HG02588 (cell line): ENCODE measurements around the gene ELAVL4.

Experiments used
- ATAC-seq: cut with Tn5 transposase; IDR thresholded peaks from one replicate; pipeline ENCODE4 v1.9.1; 2021; ENCODE audit warnings: mild to moderate bottlenecking, moderate library complexity; ENCODE audit not compliant: unreplicated experiment

Gene ELAVL4

DNA sequence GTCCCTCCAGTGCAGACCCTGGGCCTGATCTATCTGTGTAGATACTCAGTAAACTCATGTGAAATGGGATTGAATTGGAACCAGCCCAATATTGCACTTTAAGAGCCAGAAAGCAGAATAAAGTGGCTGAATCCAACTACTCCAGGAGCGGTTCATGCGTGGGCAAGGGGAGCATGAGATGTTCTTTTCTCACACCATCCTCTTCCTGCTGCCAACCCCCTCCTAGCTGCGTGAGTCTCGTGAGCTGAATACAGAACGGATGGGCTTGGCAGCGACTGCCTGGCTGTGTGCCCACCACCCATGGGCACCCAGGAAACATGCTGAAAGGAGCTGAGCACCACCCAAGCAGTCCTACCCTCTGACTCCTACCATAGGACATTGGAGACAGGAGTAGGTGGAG is 128.3 kb downstream of the ELAVL4 start:
- no peak for ATAC-seq

DNA sequence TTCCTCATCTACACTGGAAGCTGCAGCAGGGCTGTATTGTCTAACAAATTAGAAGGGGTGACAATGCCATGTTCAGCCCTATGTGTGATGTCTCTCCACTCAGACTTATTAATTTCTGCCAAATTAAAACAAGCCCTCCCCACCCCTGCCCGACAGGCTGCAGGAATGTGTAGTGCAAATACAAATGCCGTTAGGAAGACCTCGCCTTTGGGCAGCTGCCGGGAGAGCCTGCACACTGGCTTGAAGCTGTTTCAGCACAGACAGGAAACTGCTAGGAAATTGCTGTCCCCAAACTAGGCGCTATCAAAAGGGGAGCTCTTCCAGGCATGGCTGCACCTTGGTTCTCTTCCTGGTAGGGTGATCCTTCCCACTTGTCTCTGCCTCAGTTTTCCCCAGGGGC is 135.2 kb downstream of the ELAVL4 start:
- no peak for ATAC-seq

DNA sequence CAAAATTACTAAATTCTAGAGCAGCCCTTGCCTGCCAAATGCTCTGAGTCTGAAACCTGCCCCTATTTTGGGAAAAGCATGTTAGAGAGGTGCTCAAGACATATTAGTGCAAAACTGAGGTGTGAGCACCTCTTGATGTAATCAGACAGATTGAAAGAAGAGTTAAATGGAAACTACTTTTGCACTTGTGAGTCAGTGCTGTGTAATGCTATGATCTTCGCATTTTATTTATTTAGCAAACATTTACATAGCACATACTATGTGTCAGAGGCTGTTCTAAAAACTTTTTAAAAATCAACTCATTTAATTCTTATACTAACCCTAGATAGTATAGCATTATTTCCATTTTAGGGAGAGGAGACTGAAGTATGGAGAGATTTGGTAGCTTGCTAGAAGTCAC is 138.1 kb downstream of the ELAVL4 start:
- ATAC-seq: no peak

DNA sequence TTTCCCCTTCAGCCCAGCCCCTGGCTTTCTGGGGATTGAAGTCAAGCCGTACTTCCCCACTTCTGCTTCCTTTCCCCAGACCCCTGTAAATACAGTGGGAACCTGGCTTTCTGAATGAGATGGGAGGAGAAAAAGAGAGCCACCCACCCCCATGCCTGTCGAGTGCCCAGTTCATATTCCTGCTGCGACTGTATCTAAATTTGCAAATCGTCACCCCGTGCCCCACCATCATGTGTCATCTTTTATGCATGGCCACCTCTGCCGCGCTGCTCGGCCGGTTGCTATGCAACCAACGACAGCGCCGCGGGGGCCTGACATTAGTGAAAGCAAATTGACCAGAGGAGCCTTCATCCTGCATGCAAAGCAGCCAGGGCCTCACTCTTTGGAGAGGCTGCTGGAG is 143.0 kb downstream of the ELAVL4 start:
- ATAC-seq: no peak

DNA sequence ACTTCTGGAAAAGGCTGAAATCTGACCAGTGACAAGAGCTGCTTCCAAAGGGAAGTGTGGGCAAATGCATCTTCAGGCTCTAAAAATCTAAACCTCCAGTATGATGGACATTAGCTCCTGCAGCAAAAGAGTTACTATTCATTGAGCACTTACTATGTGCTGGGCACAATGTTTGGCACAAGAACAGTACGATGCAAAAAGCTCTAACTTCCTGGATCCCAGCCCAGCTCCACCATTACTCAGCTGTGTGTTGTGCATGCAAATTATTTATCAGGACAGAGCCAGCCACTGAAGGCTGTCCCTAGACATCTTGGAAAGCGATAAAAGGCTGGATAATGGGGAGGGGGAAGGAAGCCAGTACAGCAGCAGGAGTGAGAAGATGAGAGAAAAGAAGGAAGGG is 143.5 kb downstream of the ELAVL4 start:
- ATAC-seq: no peak
